SU-DHL-6 (cell line): Measurements from ENCODE around the gene ZP1.

Experiments
- H2AFZ ChIP-seq: fragments of 200-600 bp; sonication (generic); 2 replicates; pipeline ENCODE4 v1.6.1; 2014; ENCODE audit warnings: low read depth, mild to moderate bottlenecking, moderate library complexity, mixed read lengths, antibody characterized with exemption, low read length; ENCODE audit not compliant: severe bottlenecking
- H3F3A ChIP-seq: fragments of 200-600 bp; shearing (Covaris generic); 2 replicates; pipeline ENCODE4 v1.6.0; 2016; ENCODE audit warnings: antibody characterized with exemption, mild to moderate bottlenecking; ENCODE audit not compliant: insufficient read depth
- H3K27ac ChIP-seq: fragments of 200-600 bp; sonication (generic); 2 replicates; pipeline ENCODE4 v1.5.1; 2016; ENCODE audit warnings: low read depth, mild to moderate bottlenecking, low read length, moderate library complexity, mixed read lengths
- H3K27me3 ChIP-seq: fragments of 200-600 bp; sonication (generic), shearing (Covaris generic); 2 replicates; pipeline ENCODE4 v1.6.0; 2014; ENCODE audit warnings: mild to moderate bottlenecking, low read length
- H3K36me3 ChIP-seq: fragments of 200-600 bp; sonication (generic); 2 replicates; pipeline ENCODE4 v1.6.1; 2014; ENCODE audit warnings: mild to moderate bottlenecking, low read length, mixed read lengths
- H3K4me2 ChIP-seq: fragments of 300-600, 200-600 bp; shearing (Covaris generic), sonication (generic); 2 replicates; pipeline ENCODE4 v1.6.0; 2014; ENCODE audit warnings: low read length, low read depth, mild to moderate bottlenecking; ENCODE audit not compliant: poor library complexity, severe bottlenecking
- H3K4me3 ChIP-seq: fragments of 200-600 bp; sonication (generic); 2 replicates; pipeline ENCODE4 v1.5.1; 2014; ENCODE audit warnings: antibody characterized with exemption, low read length, mild to moderate bottlenecking, mixed read lengths; ENCODE audit not compliant: insufficient read depth, poor library complexity, severe bottlenecking
- H3K79me2 ChIP-seq: fragments of 200-600 bp; sonication (generic); 2 replicates; pipeline ENCODE4 v1.6.1; 2014; ENCODE audit warnings: mild to moderate bottlenecking, low read length, moderate library complexity; ENCODE audit not compliant: insufficient read depth
- H3K9ac ChIP-seq: fragments of 200-600 bp; sonication (generic); 2 replicates; pipeline ENCODE4 v1.7.0; 2014; ENCODE audit warnings: mild to moderate bottlenecking, low read length
- H3K9me2 ChIP-seq: fragments of 200-600 bp; sonication (generic); replicated peaks from 2 replicates; pipeline ENCODE4 v1.6.1; 2014; ENCODE audit warnings: low read length; ENCODE audit not compliant: insufficient read depth
- H3K9me3 ChIP-seq: fragments of 200-600 bp; sonication (generic); 2 replicates; pipeline ENCODE4 v1.6.1; 2014; ENCODE audit warnings: low read length, mixed read lengths; ENCODE audit not compliant: insufficient read depth
- H4K20me1 ChIP-seq: fragments of 200-600 bp; sonication (generic); 2 replicates; pipeline ENCODE4 v1.6.1; 2014; ENCODE audit warnings: low read depth, mild to moderate bottlenecking, antibody characterized with exemption, low read length, moderate library complexity, mixed read lengths
- EZH2phosphoT487 ChIP-seq: fragments of 200-600 bp; sonication (generic), shearing (Covaris generic); conservative IDR thresholded peaks from 2 replicates; pipeline ENCODE4 v1.6.1; 2018; ENCODE audit warnings: mild to moderate bottlenecking, antibody characterized with exemption, low read length, moderate library complexity, mixed read lengths
- TF ChIP-seq, protein P1 (sequence below): fragments of 200-600 bp; sonication (generic); IDR thresholded peaks from one replicate; pipeline ENCODE4 v1.5.1; 2017; ENCODE audit warnings: antibody characterized with exemption, mild to moderate bottlenecking, low read length, moderate library complexity; ENCODE audit not compliant: insufficient read depth, poor library complexity, severe bottlenecking

The ZP1 gene

DNA sequence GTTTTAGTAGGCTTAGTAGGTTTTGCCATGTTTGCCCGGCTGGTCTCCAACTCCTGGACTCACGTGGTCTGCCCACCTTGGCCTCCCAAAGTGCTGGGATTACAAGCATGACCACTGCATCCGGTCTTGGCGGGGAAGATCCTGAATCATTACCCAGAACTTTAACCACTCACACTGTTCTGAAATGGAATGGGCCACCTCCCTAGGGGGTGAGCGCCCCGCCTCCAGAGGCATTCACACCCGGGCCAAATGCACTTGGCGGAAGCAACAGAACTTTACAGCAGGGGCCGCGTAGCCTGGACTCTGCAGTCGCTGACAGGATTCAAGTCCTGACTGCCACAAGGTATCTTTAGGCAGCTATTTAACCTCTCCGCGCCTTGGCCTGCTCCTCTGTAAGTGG is 20.1 kb upstream of the ZP1 start:
- Histone ChIP-seq H3K4me2 (no peak overlapping the region), H3K27ac (no peak overlapping the region), H2AFZ (no peak overlapping the region), H3K9me2 (no peaks in the 10 kb centered on the region), H3K79me2 (peaks cover 40% of the 10 kb centered on the region), H3F3A (no peaks in the 10 kb centered on the region), H3K9me3 (no peaks in the 10 kb centered on the region), H3K36me3 (no peaks in the 10 kb centered on the region), H3K4me3 (no peak overlapping the region), H3K9ac (no peak overlapping the region), H4K20me1 (no peaks in the 10 kb centered on the region), H3K27me3 (no peaks in the 10 kb centered on the region)
- TF ChIP-seq, protein P1, sequence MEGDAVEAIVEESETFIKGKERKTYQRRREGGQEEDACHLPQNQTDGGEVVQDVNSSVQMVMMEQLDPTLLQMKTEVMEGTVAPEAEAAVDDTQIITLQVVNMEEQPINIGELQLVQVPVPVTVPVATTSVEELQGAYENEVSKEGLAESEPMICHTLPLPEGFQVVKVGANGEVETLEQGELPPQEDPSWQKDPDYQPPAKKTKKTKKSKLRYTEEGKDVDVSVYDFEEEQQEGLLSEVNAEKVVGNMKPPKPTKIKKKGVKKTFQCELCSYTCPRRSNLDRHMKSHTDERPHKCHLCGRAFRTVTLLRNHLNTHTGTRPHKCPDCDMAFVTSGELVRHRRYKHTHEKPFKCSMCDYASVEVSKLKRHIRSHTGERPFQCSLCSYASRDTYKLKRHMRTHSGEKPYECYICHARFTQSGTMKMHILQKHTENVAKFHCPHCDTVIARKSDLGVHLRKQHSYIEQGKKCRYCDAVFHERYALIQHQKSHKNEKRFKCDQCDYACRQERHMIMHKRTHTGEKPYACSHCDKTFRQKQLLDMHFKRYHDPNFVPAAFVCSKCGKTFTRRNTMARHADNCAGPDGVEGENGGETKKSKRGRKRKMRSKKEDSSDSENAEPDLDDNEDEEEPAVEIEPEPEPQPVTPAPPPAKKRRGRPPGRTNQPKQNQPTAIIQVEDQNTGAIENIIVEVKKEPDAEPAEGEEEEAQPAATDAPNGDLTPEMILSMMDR, result no peak
- TF ChIP-seq EZH2phosphoT487, result no peak

DNA sequence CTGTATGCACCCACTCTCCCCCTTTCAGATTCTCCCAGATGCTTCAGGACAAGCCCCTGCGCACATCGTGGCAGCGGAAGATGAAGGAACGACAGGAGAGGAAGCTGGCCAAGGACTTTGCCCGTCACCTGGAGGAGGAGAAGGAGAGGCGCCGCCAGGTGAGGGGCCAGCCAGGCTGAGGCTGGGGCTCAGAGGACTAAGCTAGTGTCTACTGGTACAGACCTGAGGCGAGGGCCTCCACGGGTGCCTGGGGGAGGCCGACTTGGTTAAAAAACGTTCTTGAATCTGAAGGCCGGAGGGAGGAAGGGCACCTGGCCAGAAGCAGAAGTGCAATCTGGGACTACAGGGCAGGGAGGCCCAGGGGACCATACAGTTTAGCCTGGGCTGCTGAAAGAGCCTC is 19.4 kb upstream of the ZP1 start:
- no peak overlapping the region for H3K4me3 ChIP-seq
- H3K27me3 ChIP-seq, result no peaks in the 10 kb centered on the region
- no peak overlapping the region for H2AFZ ChIP-seq
- H3K9ac ChIP-seq, result no peak overlapping the region
- peaks cover 34% of the 10 kb centered on the region for H3K79me2 ChIP-seq
- TF ChIP-seq, protein P1, result no peak
- TF ChIP-seq EZH2phosphoT487, result no peak
- H3K4me2 ChIP-seq, result no peak overlapping the region
- H3K36me3 ChIP-seq, result no peaks in the 10 kb centered on the region
- H3K9me3 ChIP-seq, result no peaks in the 10 kb centered on the region
- H4K20me1 ChIP-seq, result no peaks in the 10 kb centered on the region
- H3K9me2 ChIP-seq, result no peaks in the 10 kb centered on the region
- no peak overlapping the region for H3K27ac ChIP-seq
- no peaks in the 10 kb centered on the region for H3F3A ChIP-seq

- no peaks in the 10 kb centered on the region for H3K9me2 ChIP-seq
- H3K4me3 ChIP-seq, result no peak overlapping the region
- no peaks in the 10 kb centered on the region for H3K9me3 ChIP-seq
- no peaks in the 10 kb centered on the region for H3K27me3 ChIP-seq
- H3K9ac ChIP-seq, result no peak overlapping the region
- no peak overlapping the region for H2AFZ ChIP-seq
- no peak overlapping the region for H3K27ac ChIP-seq
- no peaks in the 10 kb centered on the region for H3F3A ChIP-seq
- TF ChIP-seq, protein P1, result no peak
- TF ChIP-seq EZH2phosphoT487, result no peak
- H3K36me3 ChIP-seq, result no peaks in the 10 kb centered on the region
- H4K20me1 ChIP-seq, result no peaks in the 10 kb centered on the region
- peaks cover 25% of the 10 kb centered on the region for H3K79me2 ChIP-seq
- H3K4me2 ChIP-seq, result no peak overlapping the region
Measured at GRCh38 chr11:60848714-60849151, 18.6 kb upstream of the ZP1 start.
